Smooth muscle cell (in vitro differentiated cells): Measurements from ENCODE around the gene PJA2. TPM values are rescaled to one million over a fixed set of nuclear protein-coding genes. Genes with fewer than 3 reads are reported as not detected.

Source experiments
- DNase-seq: peaks from one replicate; lab custom pipeline; 2025; ENCODE audit not compliant: unreplicated experiment; lab: John Stamatoyannopoulos, UW
- H2AFZ ChIP-seq: fragments of 200-600 bp; sonication (generic); 2 replicates; pipeline ENCODE4 v1.6.0; 2016; ENCODE audit warnings: antibody characterized with exemption, low read depth, mild to moderate bottlenecking
- H3F3A ChIP-seq: fragments of 200-600 bp; sonication (generic); 2 replicates; pipeline ENCODE4 v1.6.0; 2017; ENCODE audit warnings: antibody characterized with exemption, low read depth
- H3K27ac ChIP-seq: fragments of 200-600 bp; sonication (generic); 2 replicates; pipeline ENCODE4 v1.5.1; 2016; ENCODE audit warnings: low read depth, mild to moderate bottlenecking
- H3K27me3 ChIP-seq: fragments of 200-600 bp; sonication (generic); 2 replicates; pipeline ENCODE4 v1.6.1; 2016; ENCODE audit warnings: low read depth, mild to moderate bottlenecking
- H3K36me3 ChIP-seq: fragments of 200-600 bp; sonication (generic); 2 replicates; pipeline ENCODE4 v1.5.1; 2016; ENCODE audit warnings: low read depth
- H3K4me1 ChIP-seq: fragments of 200-600 bp; sonication (generic); 2 replicates; pipeline ENCODE4 v1.5.1; 2016; ENCODE audit warnings: low read depth
- H3K4me2 ChIP-seq: fragments of 200-600 bp; sonication (generic); 2 replicates; pipeline ENCODE4 v1.6.0; 2016; ENCODE audit warnings: mild to moderate bottlenecking
- H3K4me3 ChIP-seq: fragments of 200-600 bp; sonication (generic); 2 replicates; pipeline ENCODE4 v1.5.1; 2016; ENCODE audit warnings: mild to moderate bottlenecking
- H3K79me2 ChIP-seq: fragments of 200-600 bp; sonication (generic); 2 replicates; pipeline ENCODE4 v1.6.0; 2016; ENCODE audit warnings: low read depth, mild to moderate bottlenecking
- H3K9ac ChIP-seq: fragments of 200-600 bp; sonication (generic); 2 replicates; pipeline ENCODE4 v1.6.0; 2016; ENCODE audit warnings: low read depth
- H3K9me3 ChIP-seq: fragments of 200-600 bp; sonication (generic); replicated peaks from 2 replicates; pipeline ENCODE4 v1.5.1; 2016; ENCODE audit warnings: low read depth
- H4K20me1 ChIP-seq: fragments of 200-600 bp; sonication (generic); 2 replicates; pipeline ENCODE4 v1.6.0; 2016; ENCODE audit warnings: low read depth
- WGBS: methylation state at CpG from one replicate; pipeline ENCODE4 v1.1.7; 2016; ENCODE audit warnings: low lambda C conversion rate; 5-methylcytosine and 5-hydroxymethylcytosine counted together
- polyA plus RNA-seq: library from polyadenylated mRNA; unstranded; fragments of >200 nt; fragmentation: Nextera tagmentation; extraction: Ambion mirVana; gene quantifications from 2 replicates; pipeline ENCODE4 v1.2.1, GENCODE V29; 2016
- total RNA-seq: library from RNA; depleted of rRNA; stranded (reverse); fragments of >200 nt; gene quantifications from 2 replicates; pipeline ENCODE4 v1.2.3, GENCODE V29; 2014
- TF ChIP-seq, protein P1 (sequence below): fragments of 200-600 bp; sonication (generic); IDR thresholded peaks from 2 replicates; pipeline ENCODE4 v1.5.1; 2017; ENCODE audit warnings: borderline replicate concordance, mild to moderate bottlenecking, antibody characterized with exemption; ENCODE audit not compliant: insufficient read depth, poor library complexity, severe bottlenecking

Gene PJA2
- total and polyA plus RNA-seq, 2 experiments from 2014 or later = 84.0 to 183 TPM

DNA sequence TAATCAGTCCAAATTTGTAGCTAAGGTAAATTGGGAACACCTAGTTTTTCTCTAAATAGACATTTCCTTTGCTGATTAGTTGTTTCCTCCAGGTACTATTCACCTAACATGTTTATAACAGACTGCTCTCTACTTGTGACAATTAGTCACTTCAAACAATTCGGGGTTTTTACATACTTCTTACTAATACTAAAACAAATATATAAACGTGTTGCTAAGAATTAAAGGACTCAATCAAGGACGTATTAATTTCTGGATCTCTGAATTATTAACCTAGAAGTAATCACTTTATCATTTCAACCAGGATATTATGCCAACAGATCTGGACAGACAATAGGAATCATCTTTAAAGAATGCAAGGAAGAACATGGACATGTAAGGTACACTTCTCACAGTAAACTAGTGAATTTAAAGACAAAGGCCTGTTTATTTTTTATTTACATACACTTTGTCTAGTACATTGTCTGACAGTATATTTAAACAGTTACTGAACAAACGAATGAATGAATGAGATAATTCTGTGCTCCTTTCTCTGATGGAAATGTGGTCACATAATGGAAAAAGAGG, 22.3 kb downstream of the PJA2 start:
- TF ChIP-seq, protein P1, sequence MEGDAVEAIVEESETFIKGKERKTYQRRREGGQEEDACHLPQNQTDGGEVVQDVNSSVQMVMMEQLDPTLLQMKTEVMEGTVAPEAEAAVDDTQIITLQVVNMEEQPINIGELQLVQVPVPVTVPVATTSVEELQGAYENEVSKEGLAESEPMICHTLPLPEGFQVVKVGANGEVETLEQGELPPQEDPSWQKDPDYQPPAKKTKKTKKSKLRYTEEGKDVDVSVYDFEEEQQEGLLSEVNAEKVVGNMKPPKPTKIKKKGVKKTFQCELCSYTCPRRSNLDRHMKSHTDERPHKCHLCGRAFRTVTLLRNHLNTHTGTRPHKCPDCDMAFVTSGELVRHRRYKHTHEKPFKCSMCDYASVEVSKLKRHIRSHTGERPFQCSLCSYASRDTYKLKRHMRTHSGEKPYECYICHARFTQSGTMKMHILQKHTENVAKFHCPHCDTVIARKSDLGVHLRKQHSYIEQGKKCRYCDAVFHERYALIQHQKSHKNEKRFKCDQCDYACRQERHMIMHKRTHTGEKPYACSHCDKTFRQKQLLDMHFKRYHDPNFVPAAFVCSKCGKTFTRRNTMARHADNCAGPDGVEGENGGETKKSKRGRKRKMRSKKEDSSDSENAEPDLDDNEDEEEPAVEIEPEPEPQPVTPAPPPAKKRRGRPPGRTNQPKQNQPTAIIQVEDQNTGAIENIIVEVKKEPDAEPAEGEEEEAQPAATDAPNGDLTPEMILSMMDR = no peak
- H3K36me3 ChIP-seq = no peaks in the 10 kb centered on the region
- peaks cover 20% of the 10 kb centered on the region for H3K4me1 ChIP-seq
- H3K27ac ChIP-seq = peak overlapping the region; percentile 54
- no peak overlapping the region for H2AFZ ChIP-seq
- no peaks in the 10 kb centered on the region for H3K9me3 ChIP-seq
- H3K9ac ChIP-seq = no peak overlapping the region
- H3F3A ChIP-seq = no peaks in the 10 kb centered on the region
- H3K79me2 ChIP-seq = peaks cover 100% of the 10 kb centered on the region
- peaks cover 100% of the 10 kb centered on the region for H4K20me1 ChIP-seq
- no peaks in the 10 kb centered on the region for H3K27me3 ChIP-seq
- DNase-seq = no peak
- H3K4me3 ChIP-seq = no peak overlapping the region
- WGBS = 96% methylated on average over 4 of the region's 4 CpGs
- H3K4me2 ChIP-seq = no peak overlapping the region

DNA sequence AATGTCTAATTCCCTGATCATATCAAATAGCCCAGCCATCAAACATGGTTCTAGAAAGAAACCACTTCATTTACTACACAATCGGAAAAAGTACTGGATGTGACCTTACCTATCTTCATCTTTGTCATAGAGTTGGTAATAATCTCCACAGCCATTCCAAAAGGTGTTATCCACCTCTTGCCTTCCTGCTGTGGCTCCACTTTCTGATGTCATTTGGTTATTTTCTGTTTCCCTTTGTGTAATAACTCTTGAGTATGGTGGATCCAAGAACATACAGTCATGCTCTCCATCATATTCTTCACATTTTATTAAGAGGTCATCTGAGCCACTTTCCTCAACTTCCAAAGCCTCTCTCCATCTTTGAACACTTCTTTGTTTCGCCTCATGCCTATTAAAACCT, 31.7 kb downstream of the PJA2 start:
- Histone ChIP-seq H3K9ac (no peak overlapping the region), H3F3A (peaks cover 13% of the 10 kb centered on the region), H3K27ac (no peak overlapping the region), H3K27me3 (no peaks in the 10 kb centered on the region), H3K79me2 (peaks cover 72% of the 10 kb centered on the region), H4K20me1 (peaks cover 100% of the 10 kb centered on the region), H3K36me3 (peaks cover 27% of the 10 kb centered on the region), H3K9me3 (no peaks in the 10 kb centered on the region), H3K4me2 (no peak overlapping the region), H3K4me3 (no peak overlapping the region), H3K4me1 (no peaks in the 10 kb centered on the region), H2AFZ (no peak overlapping the region)
- TF ChIP-seq, protein P1 = no peak
- no peak for DNase-seq
- 100% methylated on average over 2 of the region's 2 CpGs for WGBS

DNA sequence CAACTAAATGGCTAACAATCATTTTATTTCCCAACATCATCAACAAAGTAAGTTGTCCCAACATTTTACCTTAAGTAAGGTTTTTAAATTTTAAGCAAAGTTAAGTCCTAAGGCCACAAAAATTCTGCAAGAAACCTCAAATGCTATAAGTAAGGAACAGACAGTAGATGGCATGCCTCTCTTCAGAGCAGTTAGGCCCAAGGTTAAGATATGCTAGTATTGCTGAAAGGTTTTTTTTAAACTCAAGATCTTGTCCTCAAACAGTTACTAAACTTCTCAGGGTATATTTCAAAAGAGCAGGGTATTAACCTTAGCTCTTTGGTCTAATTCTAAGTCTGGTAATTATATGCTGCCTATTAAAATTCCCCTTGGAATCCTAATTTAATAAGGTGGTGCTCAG, 35.1 kb downstream of the PJA2 start:
- no peak for DNase-seq
- peaks cover 96% of the 10 kb centered on the region for H4K20me1 ChIP-seq
- H3K79me2 ChIP-seq = peaks cover 72% of the 10 kb centered on the region
- TF ChIP-seq, protein P1 = no peak
- no peak overlapping the region for H3K4me2 ChIP-seq
- peak overlapping the region; percentile 0 for H3K27ac ChIP-seq
- no peak overlapping the region for H3K9ac ChIP-seq
- peaks cover 25% of the 10 kb centered on the region for H3K36me3 ChIP-seq
- H3K9me3 ChIP-seq = no peaks in the 10 kb centered on the region
- no peak overlapping the region for H2AFZ ChIP-seq
- H3K4me1 ChIP-seq = no peaks in the 10 kb centered on the region
- H3K4me3 ChIP-seq = no peak overlapping the region
- peaks cover 13% of the 10 kb centered on the region for H3F3A ChIP-seq
- no peaks in the 10 kb centered on the region for H3K27me3 ChIP-seq

DNA sequence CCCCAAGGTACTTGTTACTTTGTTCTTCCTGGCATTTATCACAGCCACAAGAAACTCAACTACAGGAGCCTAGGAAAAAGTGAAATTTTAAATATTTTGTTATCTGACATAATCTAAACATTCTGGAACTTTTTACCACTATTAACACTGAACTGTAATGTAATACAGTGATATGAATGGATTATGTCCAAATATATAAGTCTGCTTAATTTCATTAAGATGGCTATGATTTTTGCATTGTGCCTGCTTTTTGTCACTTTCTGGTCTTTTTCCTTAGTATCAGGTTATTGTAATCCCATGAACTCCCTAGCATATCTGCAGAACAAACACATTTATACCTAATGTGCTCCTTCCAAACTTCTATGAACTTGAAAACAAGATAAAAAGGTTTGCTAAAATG, 35.8 kb downstream of the PJA2 start:
- H3K79me2 ChIP-seq = peaks cover 72% of the 10 kb centered on the region
- DNase-seq = no peak

More for the DNA sequence above, 35.8 kb downstream of the PJA2 start:
- peaks cover 96% of the 10 kb centered on the region for H4K20me1 ChIP-seq
- H3K9me3 ChIP-seq = no peaks in the 10 kb centered on the region
- H2AFZ ChIP-seq = no peak overlapping the region
- peaks cover 13% of the 10 kb centered on the region for H3F3A ChIP-seq
- no peaks in the 10 kb centered on the region for H3K4me1 ChIP-seq
- no peak overlapping the region for H3K9ac ChIP-seq
- no peak overlapping the region for H3K4me2 ChIP-seq
- no peak overlapping the region for H3K27ac ChIP-seq
- H3K36me3 ChIP-seq = peaks cover 21% of the 10 kb centered on the region
- H3K4me3 ChIP-seq = no peak overlapping the region
- TF ChIP-seq, protein P1 = no peak
- no peaks in the 10 kb centered on the region for H3K27me3 ChIP-seq
